ENCODE results near the gene CTSH. TPM values are rescaled to one million over a fixed set of nuclear protein-coding genes. Genes with fewer than 3 reads are reported as not detected.

The CTSH gene
- total RNA-seq, 1 experiment from 2014 or later, result 20.4 TPM

GRCh38 chr15:78881681-78882080 lies 63.2 kb downstream of the CTSH start:
- no peaks in the 10 kb centered on the region for H3K27me3 Mint-ChIP-seq (ENCODE audit: low read depth)
- DNase-seq (ENCODE audit: low spot score) (no peak), ATAC-seq (no peak)
- H3K9me3 Mint-ChIP-seq, result no peaks in the 10 kb centered on the region
- no peak overlapping the region for H3K4me3 Mint-ChIP-seq
- ChIA-PET CTCF (no interaction called here), POLR2A (interaction anchor here (1.1 kb wide), 1 partner anchor 70 kb away, joined by 3 read pairs; the partner anchor contains the start of gene ADAMTS7)
- peak overlapping the region; percentile 32 for H3K27ac Mint-ChIP-seq
- H3K4me1 Mint-ChIP-seq, result peaks cover 35% of the 10 kb centered on the region
- H3K36me3 Mint-ChIP-seq, result peaks cover 57% of the 10 kb centered on the region
- TF ChIP-seq TEAD4 (CRISPR knock-in tag; IDR thresholded peaks at IDR 0.05) (no peak), E2F4 (CRISPR knock-in tag; IDR thresholded peaks at IDR 0.05; ENCODE audit: borderline replicate concordance, low read depth) (no peak), CTCF (IDR thresholded peaks at IDR 0.05) (no peak), FOXP4 (CRISPR knock-in tag; IDR thresholded peaks at IDR 0.05) (no peak), ZNF138 (CRISPR knock-in tag; conservative IDR thresholded peaks at IDR 0.05) (no peak), SMAD4 (CRISPR knock-in tag; IDR thresholded peaks at IDR 0.05) (no peak), MLX (CRISPR knock-in tag; IDR thresholded peaks at IDR 0.05) (no peak), ERG (CRISPR knock-in tag; IDR thresholded peaks at IDR 0.05) (no peak), ZNF512 (CRISPR knock-in tag; IDR thresholded peaks at IDR 0.05; ENCODE audit: borderline replicate concordance) (no peak), E2F5 (CRISPR knock-in tag; IDR thresholded peaks at IDR 0.05) (no peak), MXD4 (CRISPR knock-in tag; IDR thresholded peaks at IDR 0.05; ENCODE audit: borderline replicate concordance) (no peak), KAT7 (CRISPR knock-in tag; IDR thresholded peaks at IDR 0.05; ENCODE audit: borderline replicate concordance) (no peak), FOXK1 (CRISPR knock-in tag; IDR thresholded peaks at IDR 0.05) (no peak), GABPB1 (CRISPR knock-in tag; IDR thresholded peaks at IDR 0.05) (no peak), ATF2 (CRISPR knock-in tag; IDR thresholded peaks at IDR 0.05; ENCODE audit: borderline replicate concordance, low read depth) (no peak), EMX1 (CRISPR knock-in tag; IDR thresholded peaks at IDR 0.05) (no peak), USF1 (CRISPR knock-in tag; IDR thresholded peaks at IDR 0.05) (no peak)
